ENCODE results near the gene ZNF354C.
"Not testable (repeated sequence)": the region's sequence is repeated elsewhere in the genome, so short reads cannot be mapped to it uniquely, and the experiment has no call there.

The ZNF354C gene

DNA sequence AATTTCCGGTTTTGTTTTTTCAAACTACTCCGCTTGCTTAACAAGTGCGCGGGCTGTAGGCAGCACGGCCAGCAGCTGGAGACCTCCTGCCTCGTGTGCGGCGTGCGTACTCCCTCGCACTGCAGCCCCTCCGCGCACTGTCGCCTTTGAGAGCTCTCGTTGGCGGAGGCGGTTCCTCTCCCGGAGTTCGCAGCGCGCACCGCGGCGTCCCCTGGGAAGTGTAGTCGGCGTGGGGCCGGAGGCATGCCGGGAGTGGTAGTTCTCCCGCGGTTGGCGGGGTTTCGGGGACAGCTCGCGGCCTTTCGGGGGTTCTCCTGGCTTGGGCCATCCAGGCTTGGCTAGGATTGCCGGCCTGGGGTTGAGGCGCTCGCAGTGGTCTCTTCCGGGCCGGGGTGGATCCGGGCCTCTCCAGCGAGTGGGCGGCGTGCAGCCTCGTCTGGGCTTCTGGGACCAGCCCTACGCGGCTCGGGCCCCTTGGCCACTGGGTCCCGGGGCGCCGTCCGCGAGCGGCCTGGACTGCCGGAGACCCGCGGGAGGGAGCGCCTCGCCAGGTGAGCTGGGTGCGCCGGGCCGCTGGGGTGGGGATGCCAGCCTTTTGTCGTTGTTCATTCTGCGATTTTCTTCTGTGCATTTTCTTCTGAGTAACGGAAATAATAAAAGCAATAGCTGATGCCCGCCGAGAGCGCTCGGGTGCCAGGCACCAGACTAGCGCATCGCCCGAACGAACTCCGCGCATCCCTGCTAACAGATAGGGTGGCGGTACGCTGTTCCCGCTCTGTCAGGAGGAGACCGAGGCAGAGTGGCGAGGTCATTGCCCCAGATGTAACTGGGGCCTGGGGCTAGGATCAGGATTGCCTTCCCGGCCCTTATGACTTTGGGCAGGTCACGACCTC, at the start of gene ZNF354C:
Gene ZNF354C, plus strand, starts transcription at position 258 of the 893 bp plus-strand sequence. CDS start 1,696 bp downstream, outside the sequence.
- peak; percentile 33 for DNase-seq

DNA sequence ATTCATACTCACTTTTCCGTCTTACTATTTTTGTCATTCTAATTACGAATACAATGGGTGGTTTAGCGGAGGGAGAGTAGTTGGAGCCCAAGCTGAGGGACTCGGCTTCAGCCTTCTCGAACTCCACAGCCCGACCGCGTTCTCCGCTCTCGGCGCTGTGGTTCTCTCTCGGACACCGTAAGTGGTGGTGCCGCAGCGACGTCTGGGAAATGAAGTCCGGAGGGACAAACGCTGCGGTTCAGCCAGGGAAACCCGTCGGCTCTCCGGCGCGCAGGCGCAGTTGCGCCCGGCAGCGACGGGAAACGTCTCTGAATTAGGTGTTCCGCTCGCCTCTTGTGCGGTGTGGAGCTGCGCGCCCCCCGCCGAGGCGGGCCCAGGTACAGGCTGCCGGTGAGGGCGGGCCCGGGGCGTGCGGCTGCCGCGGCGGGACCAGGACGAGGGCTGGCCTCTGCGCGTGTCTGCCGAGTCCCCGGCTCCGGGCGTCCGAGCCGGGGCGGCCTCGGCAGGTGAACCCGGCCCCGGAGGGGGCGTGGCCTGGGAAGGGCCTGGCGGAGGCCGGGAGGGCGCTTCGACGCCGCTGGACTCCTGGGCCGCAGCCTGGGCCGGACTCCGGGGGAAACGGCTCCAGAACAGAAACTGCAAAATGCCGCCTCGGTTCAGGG, 36.5 kb upstream of the ZNF354C start, which contains the start of gene ZNF879:
Gene ZNF879, plus strand, starts transcription at position 277 of the 662 bp plus-strand sequence. CDS start 1,201 bp downstream, outside the sequence.
- peak; percentile 93 for DNase-seq

DNA sequence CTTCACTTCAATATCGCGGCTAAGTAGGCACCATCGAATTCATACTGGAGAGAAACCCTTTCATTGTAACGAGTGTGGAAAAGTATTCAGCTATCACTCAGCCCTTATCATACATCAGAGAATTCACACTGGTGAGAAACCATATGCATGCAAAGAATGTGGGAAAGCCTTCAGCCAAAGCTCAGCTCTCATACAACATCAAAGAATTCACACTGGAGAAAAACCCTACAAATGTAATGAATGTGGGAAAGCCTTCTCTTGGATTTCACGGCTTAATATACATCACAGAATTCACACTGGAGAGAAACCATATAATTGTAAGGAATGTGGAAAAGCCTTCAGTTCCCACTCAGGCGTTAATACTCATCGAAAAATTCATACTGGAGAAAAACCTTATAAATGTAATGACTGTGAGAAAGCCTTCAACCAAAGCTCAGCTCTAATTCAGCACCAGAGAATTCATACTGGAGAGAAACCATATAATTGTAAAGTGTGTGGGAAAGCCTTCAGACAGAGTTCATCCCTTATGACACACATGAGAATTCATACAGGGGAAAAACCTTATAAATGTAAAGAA, 27.1 kb upstream of the ZNF354C start:
- no peak for DNase-seq

DNA sequence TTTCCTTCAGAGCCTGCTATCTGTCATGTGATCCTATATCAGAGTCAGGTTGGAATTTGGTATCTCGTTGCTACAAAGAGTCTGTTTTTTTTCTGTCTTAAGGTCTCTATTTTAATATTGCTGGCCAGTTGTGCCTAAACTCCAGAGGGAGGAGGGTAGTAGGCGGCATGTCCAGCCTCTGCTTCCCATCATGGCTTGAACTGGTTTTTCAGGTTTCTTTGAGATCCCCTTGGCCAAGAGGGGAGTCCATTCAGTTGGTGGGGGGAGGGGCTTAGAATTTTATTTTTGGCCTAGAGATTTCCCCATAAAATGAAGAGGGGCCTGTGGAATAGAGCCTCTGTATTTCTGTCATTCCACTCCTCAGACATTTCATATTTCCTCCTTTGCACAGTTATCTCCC, 15.4 kb upstream of the ZNF354C start:
- no peak for DNase-seq

DNA sequence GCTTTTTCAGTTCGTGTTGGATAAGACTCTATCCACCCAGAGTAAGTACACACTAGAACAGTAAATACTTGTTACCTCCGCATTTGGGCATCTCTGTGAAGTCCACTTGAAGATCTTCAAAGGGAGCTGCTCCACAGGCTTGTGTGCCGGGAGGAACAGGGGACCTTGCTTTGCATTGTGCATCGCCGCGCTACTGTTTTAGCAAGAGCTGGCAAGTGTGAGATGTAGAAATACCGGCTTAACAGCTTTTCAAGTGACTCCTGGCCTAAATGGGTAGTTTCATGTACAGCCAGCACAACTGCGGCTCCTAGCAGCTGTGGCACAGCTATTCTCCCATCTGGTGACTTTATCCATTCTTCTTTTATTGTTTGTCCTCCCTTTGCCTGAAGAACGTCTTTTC, 8.4 kb upstream of the ZNF354C start:
- DNase-seq = peak; percentile 5

DNA sequence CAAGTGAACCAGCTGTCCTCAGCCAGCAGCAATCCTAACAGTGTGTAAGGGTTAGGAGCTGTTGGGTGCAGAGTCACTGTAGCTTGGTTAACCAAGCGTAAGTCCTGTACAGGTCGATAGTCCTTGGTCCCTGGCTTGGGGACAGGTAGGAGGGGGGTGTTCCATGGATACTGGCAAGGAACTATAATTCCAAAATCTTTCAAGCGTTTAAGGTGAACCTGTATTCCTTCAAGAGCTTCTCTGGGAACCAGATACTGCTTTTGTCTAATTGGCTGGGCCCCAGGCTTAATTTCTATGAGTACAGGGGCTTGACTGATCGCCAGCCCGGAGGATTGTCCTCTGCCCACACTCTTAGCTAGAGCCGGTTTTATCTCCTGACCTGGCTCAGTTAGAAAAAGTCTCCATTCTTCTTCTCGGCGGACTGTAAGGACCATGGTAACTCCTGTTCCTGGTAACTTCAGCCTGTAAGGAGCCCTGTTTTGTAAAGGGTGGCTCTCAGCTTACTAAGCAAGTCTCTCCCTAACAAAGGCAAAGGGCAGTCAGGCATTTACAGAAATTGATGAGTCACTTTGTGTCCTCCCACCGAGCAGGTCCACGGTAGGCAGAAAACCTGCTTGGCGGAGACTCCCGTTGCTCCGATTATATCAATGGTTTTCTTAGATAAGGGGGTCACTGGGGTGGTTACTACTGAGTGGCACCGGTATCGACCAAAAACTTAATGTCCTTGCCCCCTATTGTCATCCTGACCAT, 6.0 kb upstream of the ZNF354C start:
- no peak for DNase-seq

DNA sequence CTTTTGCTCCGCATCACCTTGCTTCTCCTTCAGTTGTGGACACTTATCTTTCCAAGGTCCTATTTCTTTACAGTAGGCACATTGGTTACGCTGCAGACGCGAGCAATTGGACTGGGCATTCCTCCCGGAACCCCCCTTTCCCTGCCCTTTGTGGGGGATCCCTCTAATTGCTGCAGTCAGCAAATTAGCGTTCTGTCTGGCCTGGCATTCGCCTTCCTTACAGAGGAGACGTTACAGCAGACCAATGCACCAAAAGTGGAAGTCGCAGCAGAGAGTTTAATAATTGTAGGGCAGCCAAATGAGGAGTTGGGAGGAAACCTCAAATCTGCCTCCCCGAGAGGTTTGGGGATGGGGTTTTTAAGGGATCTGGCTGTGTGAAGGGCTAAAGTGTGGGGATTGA, 5.3 kb upstream of the ZNF354C start:
- no peak for DNase-seq

DNA sequence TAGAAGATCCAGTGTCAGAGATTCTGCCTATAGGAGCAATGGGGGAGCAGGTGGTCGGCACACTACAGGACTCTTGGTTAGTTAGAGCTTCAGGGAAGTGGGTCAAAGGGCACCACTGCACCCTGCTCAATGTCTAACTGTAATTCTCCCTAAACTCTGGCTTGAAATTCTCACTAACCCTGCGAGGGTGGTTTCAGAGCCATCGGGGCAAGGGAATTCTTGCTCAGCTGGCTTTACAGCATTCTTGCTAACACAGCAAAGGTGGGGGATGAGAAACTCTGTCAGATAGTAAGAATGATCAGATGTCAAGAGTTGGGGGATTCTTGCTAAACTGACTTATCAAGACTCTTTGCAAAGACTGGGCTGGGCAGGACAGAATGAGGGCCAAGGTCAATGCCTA, 4.7 kb upstream of the ZNF354C start:
- no peak for DNase-seq

DNA sequence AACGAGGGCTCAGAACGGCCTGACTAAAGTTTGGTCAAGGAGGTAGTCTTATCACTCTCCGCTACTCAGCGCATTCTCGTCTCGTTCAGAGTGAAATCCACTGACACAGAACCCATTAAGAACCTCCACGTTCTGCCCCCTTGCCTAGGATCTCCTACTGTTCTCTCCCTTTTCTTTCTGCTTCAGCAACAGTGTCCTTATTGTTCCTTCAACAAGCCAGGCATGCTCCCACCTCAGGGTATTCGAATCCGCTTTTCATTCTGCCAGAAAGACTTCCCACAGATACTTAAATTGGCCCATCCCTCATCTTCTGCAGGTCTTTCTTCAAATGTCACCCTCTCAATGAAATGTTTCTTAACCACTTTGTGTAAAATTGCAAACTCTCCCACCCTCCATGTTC, 4.3 kb upstream of the ZNF354C start:
- DNase-seq = no peak

DNA sequence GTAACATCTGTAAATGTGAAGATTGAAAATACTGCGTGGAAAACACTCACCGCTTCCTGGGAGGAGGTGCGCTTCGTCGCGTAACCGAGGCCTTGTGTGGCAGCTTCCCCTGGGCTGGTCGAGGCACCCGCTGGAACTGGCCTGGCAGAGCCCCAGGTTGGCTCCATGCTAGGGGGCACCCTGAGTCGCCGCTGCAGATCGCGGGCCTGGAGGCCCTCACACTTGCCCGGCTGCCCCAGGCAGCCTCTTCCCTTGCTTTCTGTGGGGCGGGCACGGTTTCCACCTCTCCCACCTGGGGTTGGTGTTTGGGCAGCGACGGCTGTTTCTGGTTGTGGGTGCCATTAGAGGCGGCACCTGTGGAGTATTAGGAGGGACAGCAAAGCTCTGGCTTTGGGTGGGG, 852 bp downstream of the ZNF354C start:
- no peak for DNase-seq

DNA sequence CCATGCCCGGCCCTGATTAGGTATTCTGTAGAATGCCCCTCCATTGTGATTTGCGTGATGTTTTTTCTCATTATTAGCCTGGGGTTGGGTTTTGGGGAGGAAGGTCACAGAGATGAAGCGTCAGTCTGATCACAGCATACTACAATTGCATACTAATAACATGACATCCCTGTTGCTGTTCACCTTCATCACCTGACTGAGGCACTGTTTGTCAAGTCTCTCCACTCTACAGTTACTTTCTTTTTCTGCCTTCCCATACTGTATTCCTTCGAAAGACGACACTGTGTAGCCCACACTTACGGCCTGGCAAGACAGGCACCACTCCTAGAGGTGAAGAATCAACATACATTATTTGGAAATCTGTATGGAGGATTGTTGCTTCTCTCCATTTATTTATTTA, 5.5 kb downstream of the ZNF354C start:
- no peak for DNase-seq

DNA sequence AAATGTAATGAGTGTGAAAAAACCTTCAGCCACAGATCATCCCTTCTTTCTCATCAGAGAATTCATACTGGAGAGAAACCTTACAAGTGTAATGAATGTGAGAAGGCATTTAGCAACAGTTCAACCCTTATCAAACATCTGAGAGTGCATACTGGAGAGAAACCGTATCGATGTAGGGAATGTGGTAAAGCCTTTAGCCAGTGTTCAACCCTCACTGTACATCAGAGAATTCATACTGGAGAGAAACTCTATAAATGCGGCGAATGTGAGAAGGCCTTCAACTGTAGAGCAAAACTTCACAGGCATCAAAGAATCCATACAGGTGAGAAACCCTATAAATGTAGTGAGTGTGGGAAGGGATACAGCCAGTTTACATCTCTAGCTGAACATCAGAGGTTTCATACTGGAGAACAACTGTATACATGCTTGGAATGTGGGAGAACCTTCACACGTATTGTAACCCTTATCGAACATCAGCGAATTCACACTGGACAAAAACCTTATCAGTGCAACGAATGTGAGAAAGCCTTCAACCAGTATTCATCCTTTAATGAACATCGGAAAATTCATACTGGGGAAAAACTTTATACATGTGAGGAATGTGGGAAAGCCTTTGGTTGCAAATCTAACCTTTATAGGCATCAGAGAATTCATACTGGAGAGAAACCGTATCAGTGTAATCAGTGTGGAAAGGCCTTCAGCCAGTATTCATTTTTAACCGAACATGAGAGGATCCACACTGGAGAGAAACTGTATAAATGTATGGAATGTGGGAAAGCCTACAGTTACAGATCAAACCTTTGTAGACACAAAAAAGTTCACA, 19.2 kb downstream of the ZNF354C start:
- DNase-seq = no peak

DNA sequence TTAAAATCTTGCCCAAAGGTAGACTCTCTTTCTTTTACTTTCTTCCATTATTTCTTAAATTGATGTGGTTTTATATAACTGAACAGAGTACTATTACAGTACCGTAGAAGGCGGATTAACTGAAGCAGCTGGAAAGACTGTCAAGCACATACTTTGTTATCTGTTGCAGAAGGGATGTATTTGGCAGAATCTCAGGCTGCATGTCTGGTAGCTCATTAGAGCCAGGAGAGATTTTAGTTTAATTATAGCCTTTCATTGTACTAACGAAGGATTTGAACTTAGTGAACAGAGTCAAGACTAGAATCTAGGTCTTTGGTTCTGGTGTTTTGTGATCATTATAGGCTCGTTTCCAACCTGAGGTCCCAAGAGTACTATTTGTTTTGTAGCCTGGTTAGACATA, 20.6 kb downstream of the ZNF354C start:
- no peak for DNase-seq

DNA sequence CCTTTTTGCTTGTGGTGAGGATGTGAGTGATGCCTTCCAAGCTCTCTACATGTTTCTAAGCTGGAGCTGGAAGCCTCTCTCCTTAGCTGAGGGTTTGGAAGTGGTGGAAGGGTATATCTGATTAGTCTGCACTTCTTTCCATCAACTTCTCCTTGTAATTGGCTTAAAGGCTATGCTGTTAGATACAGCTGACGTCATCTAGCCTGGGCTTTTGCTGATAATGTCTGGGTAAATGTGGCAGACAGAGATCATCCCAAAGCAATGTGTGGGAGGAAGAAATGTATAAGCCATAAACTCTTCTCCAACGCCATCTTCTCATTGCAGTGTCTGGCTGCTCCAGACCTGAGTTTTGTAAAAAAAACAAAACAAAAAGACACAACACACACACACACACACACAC, 29.3 kb downstream of the ZNF354C start:
- DNase-seq = no peak

DNA sequence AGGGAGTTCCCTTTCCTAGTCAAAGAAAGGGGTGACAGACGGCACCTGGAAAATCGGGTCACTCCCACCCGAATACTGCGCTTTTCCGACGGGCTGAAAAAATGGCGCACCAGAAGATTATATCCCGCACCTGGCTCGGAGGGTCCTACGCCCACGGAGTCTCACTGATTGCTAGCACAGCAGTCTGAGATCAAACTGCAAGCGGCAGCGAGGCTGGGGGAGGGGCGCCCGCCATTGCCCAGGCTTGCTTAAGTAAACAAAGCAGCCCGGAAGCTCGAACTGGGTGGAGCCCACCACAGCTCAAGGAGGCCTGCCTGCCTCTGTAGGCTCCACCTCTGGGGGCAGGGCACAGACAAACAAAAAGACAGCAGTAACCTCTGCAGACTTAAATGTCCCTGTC, 41.1 kb downstream of the ZNF354C start:
- not testable (repeated sequence) for DNase-seq

DNA sequence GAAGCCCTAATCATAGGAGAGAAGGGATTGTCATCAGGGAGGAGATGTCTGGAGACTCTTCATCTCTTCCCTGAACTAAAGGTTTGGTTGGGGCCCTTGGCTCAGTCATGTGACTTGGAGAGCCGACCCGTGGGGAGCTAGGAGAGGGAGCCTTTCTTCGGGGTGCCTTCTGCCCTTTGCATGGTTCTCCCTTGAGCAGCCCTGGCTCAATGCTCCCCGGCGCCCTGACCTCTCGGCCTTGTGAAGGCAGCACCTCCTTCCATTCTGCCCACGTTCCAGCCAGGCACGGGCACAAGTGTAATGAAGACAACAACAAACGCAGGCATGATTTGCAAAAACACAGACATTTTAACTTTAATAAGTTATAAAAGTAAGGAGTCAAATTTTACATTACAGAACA, 50.4 kb downstream of the ZNF354C start:
- no peak for DNase-seq

DNA sequence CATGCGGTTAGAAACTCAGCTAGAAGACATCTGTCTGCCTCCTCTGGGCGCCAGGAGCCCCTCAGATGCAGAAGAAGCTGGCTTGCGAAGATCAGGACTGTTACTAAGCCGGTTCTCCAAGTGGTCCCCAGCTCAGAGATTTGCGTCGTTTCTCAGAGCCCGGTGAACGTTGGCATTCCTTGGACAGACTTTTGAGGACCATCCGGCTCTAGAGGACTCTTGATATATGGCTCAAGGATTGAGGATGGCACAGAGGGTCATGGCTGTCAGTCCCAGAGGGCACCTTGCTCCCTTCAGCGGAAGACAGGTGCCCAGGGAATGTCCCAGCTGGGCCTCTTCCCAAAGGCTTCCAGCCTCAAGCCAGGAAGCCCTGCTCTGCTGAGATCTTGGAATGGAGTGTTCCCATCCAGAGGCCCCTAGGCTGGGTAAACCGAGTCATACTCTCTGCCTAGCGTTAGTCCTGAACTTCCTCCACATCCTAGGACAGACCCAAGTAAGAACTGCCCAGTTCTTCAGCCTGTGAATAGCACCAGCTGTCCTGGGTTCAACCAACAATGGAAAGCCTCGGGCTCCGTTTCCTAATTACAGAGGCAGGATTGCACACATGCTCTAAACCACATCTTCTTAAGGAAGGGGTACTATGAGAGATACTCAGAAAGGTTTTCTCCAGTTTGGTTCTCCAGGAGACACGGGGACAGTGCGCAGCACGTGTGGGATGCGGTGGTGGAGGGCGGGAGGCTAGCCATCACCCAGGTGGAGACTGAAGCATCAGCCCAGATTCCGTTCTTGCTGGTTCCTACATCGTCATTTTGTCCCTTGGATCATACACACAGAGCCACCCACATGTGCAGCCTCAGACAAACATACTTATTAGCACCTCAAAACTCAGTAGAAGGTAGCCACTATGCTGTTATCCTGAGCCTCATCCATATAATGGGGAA, 51.4 kb downstream of the ZNF354C start:
- DNase-seq = no peak

DNA sequence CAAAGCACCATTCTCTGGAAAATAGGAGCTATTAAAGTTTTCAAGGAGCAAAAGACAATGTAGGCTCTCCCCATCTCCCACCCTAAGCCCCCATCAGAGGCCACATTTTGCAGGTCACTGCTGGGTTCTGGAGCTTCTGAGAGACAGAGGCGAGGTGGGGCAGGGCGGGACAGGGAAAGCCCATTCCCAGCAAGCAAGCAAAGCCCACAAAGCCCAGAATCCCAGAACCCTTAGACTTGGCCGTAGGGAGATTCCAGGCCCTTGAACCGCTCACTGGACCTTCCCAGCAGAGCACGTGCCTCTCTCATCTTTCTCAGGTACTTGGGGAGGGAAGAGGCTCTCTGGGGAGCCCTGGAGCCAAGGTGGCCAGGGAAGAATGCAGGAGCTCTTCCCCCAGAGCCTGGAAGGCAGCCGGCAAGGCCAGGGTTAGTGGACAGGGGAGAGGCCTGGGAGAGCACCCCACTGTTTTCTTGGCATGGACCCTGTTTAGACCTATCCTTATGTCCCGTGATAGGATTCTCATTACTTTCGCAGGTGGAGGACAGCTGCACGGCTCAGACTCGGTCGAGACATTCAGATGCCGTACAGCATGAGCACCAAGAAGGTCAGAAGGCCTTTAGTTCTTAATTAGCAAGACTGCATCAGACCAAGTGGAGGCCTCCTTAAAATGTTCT, 52.4 kb downstream of the ZNF354C start:
- no peak for DNase-seq

DNA sequence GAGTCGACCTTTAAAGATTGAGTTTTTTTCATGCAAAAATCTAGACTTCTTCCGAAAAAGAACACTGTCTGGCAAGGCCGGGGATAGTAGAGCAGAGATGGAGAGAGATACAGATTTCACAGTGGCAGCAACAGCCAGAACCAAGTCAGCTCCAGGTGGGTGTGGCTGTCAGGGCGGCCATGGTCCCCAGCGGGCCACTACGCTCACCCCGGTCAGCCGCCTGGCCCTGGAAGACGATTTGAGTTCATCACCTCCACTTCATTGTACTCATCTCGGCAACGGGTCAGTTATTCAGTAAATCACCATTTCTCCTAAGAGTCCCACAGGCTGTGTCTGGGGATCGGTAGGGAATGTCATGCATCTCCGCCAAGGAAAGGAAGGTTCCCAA, 53.0 kb downstream of the ZNF354C start:
- DNase-seq = no peak

DNA sequence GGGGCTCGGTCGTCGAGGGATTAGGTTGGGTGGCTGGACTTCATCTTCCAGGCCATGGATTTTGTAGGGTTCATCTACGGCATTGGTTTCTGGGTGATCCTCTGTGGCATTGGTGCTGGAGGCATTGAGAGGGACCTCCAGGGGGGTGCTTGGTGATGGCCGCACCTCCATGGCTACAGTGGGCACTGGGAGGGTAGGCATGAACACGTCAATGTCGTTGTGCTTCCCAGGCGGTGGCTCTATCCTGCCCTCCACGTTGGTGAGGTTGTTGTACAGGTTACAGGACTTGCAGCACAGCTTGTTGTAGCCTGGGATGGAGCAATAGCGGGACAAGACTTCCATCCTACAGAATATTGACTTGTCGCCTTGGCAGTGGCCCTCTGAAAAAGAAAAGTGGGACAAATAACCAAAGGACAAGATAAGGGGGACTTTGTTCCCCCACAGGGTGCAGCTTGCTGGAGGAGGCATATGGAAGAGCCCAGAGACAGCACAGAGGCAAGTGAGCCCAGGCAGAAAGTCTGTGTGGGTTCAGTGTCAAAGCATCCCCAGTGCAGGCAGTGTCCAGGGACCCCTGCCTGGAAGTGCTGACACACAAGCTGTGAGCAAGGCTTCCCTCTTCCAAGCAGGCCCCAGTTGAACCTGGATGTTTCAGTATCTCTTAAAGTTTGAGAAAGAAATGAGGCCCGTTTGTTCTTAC, 53.9 kb downstream of the ZNF354C start:
- no peak for DNase-seq
